ENCODE data around the gene CCSER1.
A peak's percentile ranks its signal among the peaks of the same experiment; 100 is the strongest.
"Not testable (repeated sequence)": the region's sequence is repeated elsewhere in the genome, so short reads cannot be mapped to it uniquely, and the experiment has no call there.

The CCSER1 gene

DNA sequence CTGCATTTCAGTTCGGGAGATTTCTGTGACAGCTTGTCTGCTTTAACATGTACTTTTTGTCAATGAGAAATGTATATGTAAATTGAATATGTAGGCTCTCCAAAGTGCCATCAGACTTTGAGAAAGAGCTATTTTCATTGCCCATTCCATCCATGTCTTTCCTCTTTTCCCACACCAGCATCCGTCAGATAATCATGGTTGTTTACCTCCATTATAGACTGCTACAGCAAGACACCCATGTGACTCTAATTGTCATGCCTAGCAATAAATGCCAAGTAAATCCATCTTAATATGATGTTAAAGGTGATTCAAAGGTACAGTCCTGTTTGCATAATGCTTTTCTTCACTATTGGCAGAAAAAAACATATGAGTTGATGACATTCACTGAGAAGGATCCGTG, 1157.3 kb downstream of the CCSER1 start:
- no peak for DNase-seq (ENCODE audit: low spot score)

DNA sequence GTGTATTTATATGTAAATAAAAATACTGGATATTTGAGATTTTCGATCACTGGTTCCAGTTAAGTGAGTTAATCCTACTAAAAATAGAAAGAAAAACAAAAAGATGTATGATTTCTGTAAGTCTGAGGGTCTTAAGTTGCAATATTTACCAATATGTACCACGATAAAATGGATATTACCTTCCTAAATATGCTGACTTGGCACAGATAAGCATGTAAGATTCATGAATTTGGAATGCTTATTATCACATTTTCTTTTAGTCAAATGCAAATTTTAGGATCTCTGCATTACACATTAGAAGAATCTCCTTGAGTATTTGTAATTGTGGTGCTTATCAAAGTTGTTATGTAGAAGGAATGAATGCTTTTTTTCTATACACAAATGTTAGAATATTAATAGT, 1158.3 kb downstream of the CCSER1 start:
- no peak for DNase-seq (ENCODE audit: low spot score)

GRCh38 chr4:91288702-91289311, 1161.6 kb downstream of the CCSER1 start:
- no peak for DNase-seq (ENCODE audit: low spot score)

GRCh38 chr4:91298156-91298700, 1171.0 kb downstream of the CCSER1 start:
- DNase-seq (ENCODE audit: low spot score) = no peak

GRCh38 chr4:91298824-91299223, 1171.6 kb downstream of the CCSER1 start:
- DNase-seq (ENCODE audit: low spot score) = no peak

GRCh38 chr4:91302120-91302519, 1174.9 kb downstream of the CCSER1 start:
- DNase-seq (ENCODE audit: low spot score) = no peak

DNA sequence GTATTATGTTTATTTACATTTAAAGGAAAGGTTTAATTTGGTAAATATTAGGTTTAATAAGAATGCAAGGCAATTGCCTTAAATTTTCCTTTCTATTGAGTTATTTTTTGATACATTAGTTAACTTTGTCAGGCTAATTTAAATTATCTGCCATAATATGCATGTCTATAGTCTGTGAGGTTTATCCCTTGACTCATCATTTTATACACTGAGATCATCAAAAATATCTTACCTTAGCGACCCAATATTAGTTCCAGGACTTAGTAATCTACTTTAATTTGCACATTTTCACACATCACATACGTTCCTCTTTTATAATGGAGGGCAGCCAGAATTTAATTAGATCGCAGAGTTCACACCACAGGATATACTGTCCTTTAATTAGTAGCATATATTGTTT, 1177.1 kb downstream of the CCSER1 start:
- no peak for DNase-seq (ENCODE audit: low spot score)

DNA sequence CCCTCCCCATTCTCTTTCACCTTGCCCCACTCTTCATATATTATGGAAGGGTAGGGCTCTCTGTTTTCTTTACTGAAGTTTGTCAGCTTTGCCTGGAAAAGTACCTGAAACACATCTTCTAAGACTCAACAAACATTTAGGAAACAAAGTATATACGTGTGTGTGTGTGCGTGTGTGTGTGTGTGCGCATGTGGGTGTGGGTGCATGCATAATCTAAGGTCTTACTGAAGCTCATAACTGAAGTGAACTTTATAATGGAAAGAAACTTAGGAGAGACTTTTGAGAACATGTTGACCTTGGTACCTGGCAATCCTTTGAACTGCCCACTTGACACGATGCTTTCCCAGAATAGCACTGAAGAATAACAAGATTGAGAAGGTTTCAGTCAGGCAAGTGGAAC, 1190.2 kb downstream of the CCSER1 start:
- no peak for DNase-seq (ENCODE audit: low spot score)

DNA sequence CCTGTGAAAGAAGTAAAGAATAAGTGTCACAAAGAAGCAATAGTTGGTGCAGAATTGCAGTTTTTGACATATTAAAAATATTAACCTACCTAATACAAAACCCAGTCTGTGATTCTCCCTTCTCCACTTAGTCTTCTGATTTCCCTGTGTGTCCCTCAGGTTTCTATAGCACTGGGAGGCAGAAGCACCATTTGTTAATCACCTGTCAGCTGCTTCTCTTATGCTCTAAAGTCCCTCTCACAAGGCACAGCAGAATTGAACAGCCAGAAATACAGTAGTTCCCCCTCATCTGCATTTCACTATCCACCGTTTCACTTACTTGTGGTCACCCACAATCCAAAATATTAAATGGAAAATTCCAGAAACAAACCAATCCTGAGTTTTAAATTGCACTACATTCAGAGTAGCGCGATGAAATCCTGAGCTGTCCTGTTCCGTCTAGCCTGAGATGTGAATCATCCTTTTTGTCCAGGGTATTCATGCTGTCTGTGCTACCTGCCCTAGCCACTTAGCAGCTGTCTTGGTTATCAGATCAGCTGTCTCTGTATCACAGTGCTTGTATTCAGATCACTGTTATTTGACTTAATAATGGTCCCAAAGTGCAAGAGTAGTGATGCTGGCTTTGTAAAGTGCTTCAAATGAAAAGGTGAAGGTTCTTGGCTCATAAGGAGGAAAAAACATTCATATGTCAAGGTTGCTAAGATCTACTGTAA, 1192.5 kb downstream of the CCSER1 start:
- no peak for DNase-seq (ENCODE audit: low spot score)

DNA sequence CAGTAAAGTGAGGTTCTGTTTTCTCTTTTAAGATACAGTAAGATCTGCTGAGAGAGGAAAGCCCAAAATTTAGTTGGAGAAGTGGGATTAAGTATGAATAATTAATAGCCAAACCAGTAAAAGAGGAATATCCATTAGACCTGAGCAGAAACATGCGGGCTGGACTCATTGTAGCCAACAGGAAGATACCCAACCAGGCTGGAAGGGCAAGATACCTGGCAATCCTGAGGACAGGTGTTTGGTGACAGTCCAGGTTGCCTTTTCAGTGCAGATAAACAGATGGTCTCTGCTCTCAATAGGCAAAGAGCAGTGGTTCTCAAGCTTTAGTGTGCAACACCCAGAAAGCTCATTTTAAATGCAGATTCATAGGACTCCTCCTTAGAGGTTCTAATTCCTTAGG, 1195.8 kb downstream of the CCSER1 start:
- DNase-seq (ENCODE audit: low spot score) = no peak

DNA sequence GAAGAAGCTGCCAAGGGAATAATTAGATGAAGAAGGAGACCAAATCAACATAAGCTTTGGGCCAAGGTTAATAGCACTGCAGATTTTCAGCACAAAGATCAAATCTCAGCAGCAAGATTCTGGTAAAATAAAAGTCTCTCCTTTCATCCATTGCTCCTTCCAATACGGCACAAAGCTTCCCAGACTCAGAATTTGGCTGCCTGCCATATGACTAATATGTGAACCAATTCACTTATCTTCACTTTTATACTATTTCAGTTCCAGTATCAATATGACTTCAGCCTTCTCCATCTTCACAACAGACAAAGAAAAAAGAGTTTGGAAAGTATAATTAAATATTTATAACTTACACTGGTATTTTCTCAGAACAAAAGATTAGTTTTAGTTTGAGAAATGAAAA, 1198.3 kb downstream of the CCSER1 start:
- DNase-seq (ENCODE audit: low spot score) = peak; percentile 3

DNA sequence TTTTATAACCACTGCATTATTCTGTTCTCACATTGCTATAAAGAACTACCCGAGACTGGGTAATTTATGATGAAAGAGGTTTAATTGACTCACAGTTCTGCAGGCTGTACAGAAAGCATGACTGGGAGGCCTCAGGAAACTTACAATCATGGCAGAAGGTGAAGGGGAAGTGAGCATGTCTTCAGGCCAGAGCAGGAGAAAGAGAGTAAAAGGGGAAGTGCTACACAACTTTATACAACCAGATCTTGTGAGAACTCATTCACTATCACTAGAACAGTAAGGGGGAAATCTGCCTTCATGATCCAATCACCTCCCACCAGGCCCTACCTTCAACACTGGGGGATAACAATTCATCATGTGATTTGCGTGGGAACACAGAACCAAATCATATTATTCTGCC, 1199.0 kb downstream of the CCSER1 start:
- DNase-seq (ENCODE audit: low spot score) = not testable (repeated sequence)

DNA sequence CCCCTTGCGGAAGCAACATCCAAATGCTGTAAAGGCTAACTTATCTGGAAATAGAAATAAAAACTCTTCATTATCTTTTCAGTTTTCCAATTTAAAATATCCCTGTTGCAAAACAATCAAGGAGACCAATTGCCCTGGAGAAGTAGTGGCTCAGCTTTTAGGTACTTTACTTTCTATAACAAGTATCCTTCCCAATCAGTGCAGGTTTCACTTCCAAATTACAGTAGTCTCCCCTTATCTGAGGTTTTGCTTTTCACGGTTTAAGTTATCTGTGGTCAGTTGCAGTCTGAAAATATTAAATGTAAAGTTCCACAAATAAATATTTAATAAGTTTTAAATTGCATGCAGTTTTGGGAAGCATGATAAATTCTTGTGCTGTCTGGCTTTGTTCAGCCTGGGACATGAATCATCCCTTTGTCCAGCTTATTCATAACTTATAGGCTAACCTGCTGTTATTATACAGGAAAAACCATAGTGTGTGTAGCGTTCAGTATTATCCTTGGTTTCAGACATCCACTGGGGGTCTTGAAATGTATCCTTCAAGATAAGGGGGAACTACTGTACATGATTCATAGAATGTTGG, 1203.5 kb downstream of the CCSER1 start:
- no peak for DNase-seq (ENCODE audit: low spot score)

GRCh38 chr4:91340822-91341221, 1213.6 kb downstream of the CCSER1 start:
- no peak for DNase-seq (ENCODE audit: low spot score)

DNA sequence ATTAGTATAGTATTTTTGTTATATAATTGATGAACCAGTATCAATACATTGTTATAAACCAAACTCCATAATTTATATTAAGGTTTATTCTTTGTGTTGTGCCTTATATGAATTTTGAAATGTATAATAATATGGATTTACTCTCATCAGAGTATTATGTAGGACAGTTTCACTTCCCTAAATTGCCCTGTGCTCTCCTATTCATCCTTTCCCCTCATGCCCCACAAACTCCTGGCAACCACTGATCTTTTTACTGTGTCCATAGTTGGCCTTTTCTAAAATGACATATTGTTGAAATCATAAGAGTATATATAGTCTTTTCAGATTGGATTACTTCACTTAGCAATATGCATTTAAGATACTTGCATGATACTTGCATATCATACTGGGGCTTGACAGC, 1218.4 kb downstream of the CCSER1 start:
- no peak for DNase-seq (ENCODE audit: low spot score)

GRCh38 chr4:91356496-91356895, 1229.3 kb downstream of the CCSER1 start:
- DNase-seq (ENCODE audit: low spot score) = not testable (repeated sequence)

GRCh38 chr4:91358016-91358415, 1230.8 kb downstream of the CCSER1 start:
- DNase-seq (ENCODE audit: low spot score) = not testable (repeated sequence)

GRCh38 chr4:91358621-91359020, 1231.4 kb downstream of the CCSER1 start:
- DNase-seq (ENCODE audit: low spot score) = not testable (repeated sequence)

- DNase-seq (ENCODE audit: low spot score) = no peak
These were observed 1232.1 kb downstream of the CCSER1 start for GRCh38 chr4:91359041-91360031.

DNA sequence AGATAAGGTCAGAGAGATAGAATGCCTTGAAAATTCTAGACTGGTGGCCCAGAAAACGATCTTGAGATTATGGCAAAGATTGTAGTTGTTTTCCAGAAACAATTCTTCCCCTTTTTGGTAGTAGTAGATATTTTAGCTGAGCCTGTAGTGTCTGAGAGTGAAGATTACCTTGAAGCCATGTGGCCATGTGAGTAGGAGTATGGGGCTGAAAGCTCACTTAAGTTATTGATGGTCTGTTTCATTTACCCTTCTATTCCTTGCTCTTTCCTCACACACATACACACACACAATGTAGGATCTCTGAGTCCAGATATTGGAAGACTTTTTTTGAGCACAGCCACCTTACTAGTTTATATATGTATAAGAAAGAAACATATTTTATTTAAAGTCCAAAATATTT, 1234.9 kb downstream of the CCSER1 start:
- DNase-seq (ENCODE audit: low spot score) = no peak

DNA sequence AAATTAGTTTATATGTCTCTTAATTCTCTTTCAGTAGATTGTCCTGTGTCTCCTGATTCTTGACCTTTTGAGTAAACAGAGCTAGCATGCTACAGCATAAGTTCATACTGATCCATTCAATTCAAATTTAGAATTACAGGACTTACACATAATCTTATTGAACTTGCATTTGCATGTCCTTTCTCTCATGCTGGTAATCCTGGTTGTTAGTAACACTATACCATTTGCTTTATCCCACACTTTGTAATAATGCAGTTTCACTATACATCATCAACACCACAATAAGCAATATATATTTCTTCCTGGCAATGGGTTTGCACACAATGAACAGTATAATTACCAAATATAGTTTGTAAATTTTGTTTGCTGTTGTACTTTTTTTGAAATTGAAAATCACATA, 1239.4 kb downstream of the CCSER1 start:
- DNase-seq (ENCODE audit: low spot score) = no peak

DNA sequence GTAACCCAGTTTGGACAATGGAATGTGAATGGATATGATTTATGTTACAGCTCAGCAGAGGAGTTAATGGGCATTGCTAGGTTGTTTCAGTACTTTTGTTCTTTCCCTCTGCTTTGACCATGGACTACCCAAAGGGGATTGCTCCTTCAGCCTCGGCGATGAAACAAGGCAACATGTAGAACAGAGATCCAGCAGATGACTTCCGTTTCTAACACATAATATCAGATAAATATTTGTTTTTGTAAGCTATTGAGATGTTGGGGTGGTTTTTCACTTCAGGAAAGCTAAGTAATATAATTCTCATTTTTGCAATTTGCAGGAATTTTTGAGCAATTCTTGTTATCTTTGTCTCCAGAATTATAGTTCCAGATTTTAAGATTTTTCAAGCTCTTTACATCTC, 1241.9 kb downstream of the CCSER1 start:
- no peak for DNase-seq (ENCODE audit: low spot score)
